ENCODE results near the gene ST6GAL1. TPM values are rescaled to one million over a fixed set of nuclear protein-coding genes. Genes with fewer than 3 reads are reported as not detected.

ST6GAL1 gene
- polyA plus RNA-seq, 1 of the 3 experiments (the other 2 are of a cell fraction) = 3.9 TPM

DNA sequence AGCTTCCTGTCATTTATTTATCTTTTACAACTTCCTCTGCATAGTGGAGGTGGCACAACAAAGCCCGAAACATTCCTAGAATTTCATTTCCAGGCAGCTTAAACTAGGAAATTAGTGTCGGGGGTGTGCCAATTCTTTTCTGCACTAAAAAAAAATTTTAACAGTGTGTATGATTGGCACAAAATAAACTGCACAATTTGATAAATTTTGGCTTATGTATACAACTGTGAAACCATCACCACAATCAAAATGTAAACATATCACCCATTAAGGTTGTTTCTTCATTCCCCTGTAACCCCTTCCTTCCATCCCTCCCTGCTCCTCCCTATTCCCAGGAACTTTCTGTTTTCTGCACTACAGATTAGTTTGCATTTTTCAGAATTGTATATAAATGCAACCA lies 154.3 kb downstream of the ST6GAL1 start (continued):
- TF ChIP-seq FOXJ3 (CRISPR knock-in tag; IDR thresholded peaks at IDR 0.05) = no peak
- TF ChIP-seq, protein P1, sequence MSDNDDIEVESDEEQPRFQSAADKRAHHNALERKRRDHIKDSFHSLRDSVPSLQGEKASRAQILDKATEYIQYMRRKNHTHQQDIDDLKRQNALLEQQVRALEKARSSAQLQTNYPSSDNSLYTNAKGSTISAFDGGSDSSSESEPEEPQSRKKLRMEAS (IDR thresholded peaks at IDR 0.05; ENCODE audit: low read depth) = no peak
- no peak for TF ChIP-seq TEAD4 (IDR thresholded peaks at IDR 0.05; ENCODE audit: borderline replicate concordance, insufficient read depth)
- TF ChIP-seq, protein P2, sequence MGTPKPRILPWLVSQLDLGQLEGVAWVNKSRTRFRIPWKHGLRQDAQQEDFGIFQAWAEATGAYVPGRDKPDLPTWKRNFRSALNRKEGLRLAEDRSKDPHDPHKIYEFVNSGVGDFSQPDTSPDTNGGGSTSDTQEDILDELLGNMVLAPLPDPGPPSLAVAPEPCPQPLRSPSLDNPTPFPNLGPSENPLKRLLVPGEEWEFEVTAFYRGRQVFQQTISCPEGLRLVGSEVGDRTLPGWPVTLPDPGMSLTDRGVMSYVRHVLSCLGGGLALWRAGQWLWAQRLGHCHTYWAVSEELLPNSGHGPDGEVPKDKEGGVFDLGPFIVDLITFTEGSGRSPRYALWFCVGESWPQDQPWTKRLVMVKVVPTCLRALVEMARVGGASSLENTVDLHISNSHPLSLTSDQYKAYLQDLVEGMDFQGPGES (IDR thresholded peaks at IDR 0.05; ENCODE audit: low read depth, low read length) = no peak

- WGBS (ENCODE audit: low lambda C conversion rate) = 68% methylated on average over 5 of the region's 5 CpGs
- Histone ChIP-seq H3K4me3 (ENCODE audit: low read depth in 2 of 2, low read length in 1 of 2) (no peak overlapping the region), H3K36me3 (replicated peaks in 1 of 2; ENCODE audit: control insufficient read depth in 1 of 2, insufficient read depth in 2 of 2, low read length in 1 of 2) (no peaks in the 10 kb centered on the region), H3K9me2 (no peaks in the 10 kb centered on the region), H3K27me3 (ENCODE audit: insufficient read depth) (no peaks in the 10 kb centered on the region), H3K79me2 (ENCODE audit: insufficient read depth) (no peaks in the 10 kb centered on the region), H3F3A (replicated peaks; ENCODE audit: insufficient read depth) (no peaks in the 10 kb centered on the region), H3K4me1 (ENCODE audit: control insufficient read depth in 1 of 2, insufficient read depth in 2 of 2, low read depth in 1 of 2, low read length in 1 of 2) (no peaks in the 10 kb centered on the region; a peak in 1 of 4 replicates), H3K4me2 (no peak overlapping the region), H2AFZ (ENCODE audit: low read depth) (no peak overlapping the region), H3K9ac (no peak overlapping the region), H4K20me1 (ENCODE audit: insufficient read depth) (no peaks in the 10 kb centered on the region), H3K9me3 (peaks cover 6% of the 10 kb centered on the region; the same call in 1 of the 2 replicates), H3K27ac (ENCODE audit: low read depth in 2 of 2, low read length in 1 of 2) (no peak overlapping the region)
- TF ChIP-seq CHD2 (IDR thresholded peaks at IDR 0.05; ENCODE audit: low read length, partially characterized antibody) = no peak
- no peak for TF ChIP-seq EZH2phosphoT487 (IDR thresholded peaks at IDR 0.05; ENCODE audit: borderline replicate concordance, low read depth)
- CTCF ChIA-PET = interaction anchor here (0.7 kb wide), 1 partner anchor 28 kb away, joined by 3 read pairs; no protein-coding TSS in a partner anchor
- POLR2A ChIA-PET = no interaction called here
- DNase-seq = no peak
Observed at GRCh38 chr3:187085021-187085666, 154.8 kb downstream of the ST6GAL1 start.

GRCh38 chr3:187085933-187086332 lies 155.6 kb downstream of the ST6GAL1 start:
- Histone ChIP-seq H3K4me3 (ENCODE audit: low read depth in 2 of 2, low read length in 1 of 2) (no peak overlapping the region), H3K27me3 (ENCODE audit: insufficient read depth) (no peaks in the 10 kb centered on the region), H3K4me2 (no peak overlapping the region), H3K4me1 (ENCODE audit: control insufficient read depth in 1 of 2, insufficient read depth in 2 of 2, low read depth in 1 of 2, low read length in 1 of 2) (no peaks in the 10 kb centered on the region; a peak in 1 of 4 replicates), H3K9ac (no peak overlapping the region), H3K9me3 (peaks cover 6% of the 10 kb centered on the region; the same call in 1 of the 2 replicates), H3K36me3 (replicated peaks in 1 of 2; ENCODE audit: control insufficient read depth in 1 of 2, insufficient read depth in 2 of 2, low read length in 1 of 2) (no peaks in the 10 kb centered on the region), H4K20me1 (ENCODE audit: insufficient read depth) (no peaks in the 10 kb centered on the region), H3K79me2 (ENCODE audit: insufficient read depth) (no peaks in the 10 kb centered on the region), H2AFZ (ENCODE audit: low read depth) (no peak overlapping the region), H3F3A (replicated peaks; ENCODE audit: insufficient read depth) (no peaks in the 10 kb centered on the region), H3K27ac (ENCODE audit: low read depth in 2 of 2, low read length in 1 of 2) (no peak overlapping the region), H3K9me2 (no peaks in the 10 kb centered on the region)
- DNase-seq = no peak
- WGBS (ENCODE audit: low lambda C conversion rate) = 96% methylated on average over 1 of the region's 1 CpG
- ChIA-PET POLR2A (no interaction called here), CTCF (interaction anchor here (0.7 kb wide), 1 partner anchor 28 kb away, joined by 3 read pairs; no protein-coding TSS in a partner anchor)
- TF ChIP-seq CTCF (IDR thresholded peaks at IDR 0.05) (no peak), TCF12 (IDR thresholded peaks at IDR 0.05) (no peak), FOSL2 (IDR thresholded peaks at IDR 0.05; ENCODE audit: borderline replicate concordance, low read depth) (no peak), MEF2A (IDR thresholded peaks at IDR 0.05; ENCODE audit: borderline replicate concordance, low read depth) (no peak), FOXM1 (IDR thresholded peaks at IDR 0.05; ENCODE audit: low read depth) (no peak), RAD21 (IDR thresholded peaks at IDR 0.05; ENCODE audit: low read length) (no peak), TAF1 (IDR thresholded peaks at IDR 0.05; ENCODE audit: borderline replicate concordance, low read depth, low read length) (no peak), RFX5 (IDR thresholded peaks at IDR 0.05; ENCODE audit: low read length) (no peak)

Measured in SK-N-SH (cell line).